LNCaP clone FGC (cell line): Measurements from ENCODE around the gene OSBPL1A.

ENCODE experiments used
- DNase-seq: peaks from one replicate; pipeline ENCODE4 v3.0.0-alpha.2; 2011; ENCODE audit warnings: low read depth
- H3K4me3 ChIP-seq: 2 replicates; pipeline ENCODE4 v1.5.1; 2011; ENCODE audit warnings: mild to moderate bottlenecking, low read depth, low read length, control low read depth
- CTCF ChIP-seq: IDR thresholded peaks from 2 replicates; pipeline ENCODE4 v1.5.1; 2012; ENCODE audit warnings: mild to moderate bottlenecking; ENCODE audit not compliant: control insufficient read depth, insufficient read depth; ENCODE audit errors: extremely low read depth

OSBPL1A gene

GRCh38 chr18:24429188-24429587 lies 31.6 kb upstream of the OSBPL1A start:
- no peak for DNase-seq
- TF ChIP-seq CTCF = no peak

GRCh38 chr18:24428709-24429108 lies 31.1 kb upstream of the OSBPL1A start:
- H3K4me3 ChIP-seq = no peak overlapping the region
- no peak for DNase-seq
- TF ChIP-seq CTCF = peak; percentile 33

More at GRCh38 chr18:24429188-24429587, 31.6 kb upstream of the OSBPL1A start:
- H3K4me3 ChIP-seq = no peak overlapping the region

GRCh38 chr18:24427484-24427883 lies 29.9 kb upstream of the OSBPL1A start:
- peak overlapping the region; percentile 83 for H3K4me3 ChIP-seq
- no peak for TF ChIP-seq CTCF
- DNase-seq = no peak

- H3K4me3 ChIP-seq = peak within 1 kb of the TSS; percentile 83
- DNase-seq = peak; percentile 28
- no peak for TF ChIP-seq CTCF
Observed at GRCh38 chr18:24426398-24427294, 29.0 kb upstream of the OSBPL1A start, which contains the start of gene IMPACT. Gene IMPACT (plus strand): TSS chr18:24426670. CDS start chr18:24426757, 87 bp downstream.

GRCh38 chr18:24426073-24426397 lies 28.4 kb upstream of the OSBPL1A start:
- no peak for DNase-seq
- TF ChIP-seq CTCF = no peak
- peak overlapping the region; percentile 83 for H3K4me3 ChIP-seq

GRCh38 chr18:24421831-24422230 lies 24.2 kb upstream of the OSBPL1A start:
- peak; percentile 41 for DNase-seq
- no peak overlapping the region for H3K4me3 ChIP-seq
- TF ChIP-seq CTCF = no peak

GRCh38 chr18:24420551-24420950 lies 22.9 kb upstream of the OSBPL1A start:
- no peak for TF ChIP-seq CTCF
- DNase-seq = no peak
- H3K4me3 ChIP-seq = no peak overlapping the region
